Hepatocyte (in vitro differentiated cells): ENCODE data around the gene CD200. TPM values are rescaled to one million over a fixed set of nuclear protein-coding genes. Genes with fewer than 3 reads are reported as not detected.

Experiments
- DNase-seq: peaks from one replicate; pipeline ENCODE4 v3.0.0-alpha.2; 2016; ENCODE audit warnings: low spot score
- H2AFZ ChIP-seq: fragments of 200-600 bp; sonication (generic); 2 replicates; pipeline ENCODE4 v1.6.0; 2016; ENCODE audit warnings: antibody characterized with exemption, mild to moderate bottlenecking
- H3K27ac ChIP-seq: fragments of 200-600 bp; sonication (generic); 2 replicates; pipeline ENCODE4 v1.5.1; 2016; ENCODE audit warnings: mild to moderate bottlenecking
- H3K27me3 ChIP-seq: fragments of 200-600 bp; sonication (generic); 2 replicates; pipeline ENCODE4 v1.6.1; 2016
- H3K36me3 ChIP-seq: fragments of 200-600 bp; sonication (generic); replicated peaks from 2 replicates; pipeline ENCODE4 v1.5.1; 2016; ENCODE audit warnings: low read depth; ENCODE audit not compliant: insufficient read depth
- H3K4me1 ChIP-seq: fragments of 200-600 bp; sonication (generic); 2 replicates; pipeline ENCODE4 v1.5.1; 2016; ENCODE audit warnings: mild to moderate bottlenecking, moderate library complexity; ENCODE audit not compliant: insufficient read depth
- H3K4me2 ChIP-seq: fragments of 200-600 bp; sonication (generic); 2 replicates; pipeline ENCODE4 v1.6.0; 2016
- H3K4me3 ChIP-seq: fragments of 200-600 bp; sonication (generic); 2 replicates; pipeline ENCODE4 v1.5.1; 2016; ENCODE audit warnings: mild to moderate bottlenecking
- H3K79me2 ChIP-seq: fragments of 200-600 bp; sonication (generic); 2 replicates; pipeline ENCODE4 v1.6.0; 2017; ENCODE audit warnings: mild to moderate bottlenecking
- H3K9me2 ChIP-seq: fragments of 200-600 bp; sonication (generic); replicated peaks from 2 replicates; pipeline ENCODE4 v1.6.0; 2017; ENCODE audit warnings: mild to moderate bottlenecking; ENCODE audit not compliant: insufficient read depth
- H3K9me3 ChIP-seq: fragments of 200-600 bp; sonication (generic); 2 replicates; pipeline ENCODE4 v1.5.1; 2016; ENCODE audit warnings: low read depth, mild to moderate bottlenecking
- H4K20me1 ChIP-seq: fragments of 200-600 bp; sonication (generic); 2 replicates; pipeline ENCODE4 v1.6.0; 2016; ENCODE audit warnings: mild to moderate bottlenecking; ENCODE audit not compliant: insufficient read depth, poor library complexity, severe bottlenecking
- EZH2 ChIP-seq: fragments of 200-600 bp; sonication (generic); IDR thresholded peaks from 2 replicates; pipeline ENCODE4 v1.6.1; 2016; ENCODE audit warnings: antibody characterized with exemption, mild to moderate bottlenecking, borderline replicate concordance
- EZH2phosphoT487 ChIP-seq: fragments of 200-600 bp; sonication (generic); IDR thresholded peaks from one replicate; pipeline ENCODE4 v1.6.1; 2018; ENCODE audit warnings: antibody characterized with exemption, mild to moderate bottlenecking, low read depth, moderate library complexity; ENCODE audit not compliant: unreplicated experiment, severe bottlenecking
- WGBS: methylation state at CpG from one replicate; pipeline ENCODE4 v1.1.6; 2016; ENCODE audit warnings: low lambda C conversion rate; ENCODE audit errors: missing lambda C conversion rate; 5-methylcytosine and 5-hydroxymethylcytosine counted together
- polyA plus RNA-seq: library from polyadenylated mRNA; unstranded; fragments of >200 nt; fragmentation: Nextera tagmentation; extraction: Ambion mirVana; gene quantifications from 2 replicates; pipeline ENCODE4 v1.2.1, GENCODE V29; 2016
- total RNA-seq: library from RNA; depleted of rRNA; stranded (reverse); fragments of >200 nt; gene quantifications from 2 replicates; pipeline ENCODE4 v1.2.3, GENCODE V29; 2014
- TF ChIP-seq, protein P1 (sequence below): fragments of 200-600 bp; sonication (generic); IDR thresholded peaks from 2 replicates; pipeline ENCODE4 v1.5.1; 2016; ENCODE audit warnings: antibody characterized with exemption, mild to moderate bottlenecking; ENCODE audit not compliant: poor library complexity

The CD200 gene
- total and polyA plus RNA-seq, 2 experiments from 2014 or later, result 12.6 to 16.8 TPM

GRCh38 chr3:112314649-112315048 is 18.3 kb upstream of the CD200 start:
- 89% methylated on average over 2 of the region's 2 CpGs for WGBS
- DNase-seq, result no peak
- Histone ChIP-seq H4K20me1 (no peaks in the 10 kb centered on the region), H3K9me2 (no peaks in the 10 kb centered on the region), H3K79me2 (no peaks in the 10 kb centered on the region), H3K27ac (no peak overlapping the region), H3K4me1 (peaks cover 4% of the 10 kb centered on the region), H3K27me3 (no peaks in the 10 kb centered on the region), H3K9me3 (no peaks in the 10 kb centered on the region), H2AFZ (no peak overlapping the region), H3K4me3 (no peak overlapping the region), H3K4me2 (no peak overlapping the region), H3K36me3 (no peaks in the 10 kb centered on the region)
- TF ChIP-seq EZH2 (no peak), EZH2phosphoT487 (no peak)
- TF ChIP-seq, protein P1, sequence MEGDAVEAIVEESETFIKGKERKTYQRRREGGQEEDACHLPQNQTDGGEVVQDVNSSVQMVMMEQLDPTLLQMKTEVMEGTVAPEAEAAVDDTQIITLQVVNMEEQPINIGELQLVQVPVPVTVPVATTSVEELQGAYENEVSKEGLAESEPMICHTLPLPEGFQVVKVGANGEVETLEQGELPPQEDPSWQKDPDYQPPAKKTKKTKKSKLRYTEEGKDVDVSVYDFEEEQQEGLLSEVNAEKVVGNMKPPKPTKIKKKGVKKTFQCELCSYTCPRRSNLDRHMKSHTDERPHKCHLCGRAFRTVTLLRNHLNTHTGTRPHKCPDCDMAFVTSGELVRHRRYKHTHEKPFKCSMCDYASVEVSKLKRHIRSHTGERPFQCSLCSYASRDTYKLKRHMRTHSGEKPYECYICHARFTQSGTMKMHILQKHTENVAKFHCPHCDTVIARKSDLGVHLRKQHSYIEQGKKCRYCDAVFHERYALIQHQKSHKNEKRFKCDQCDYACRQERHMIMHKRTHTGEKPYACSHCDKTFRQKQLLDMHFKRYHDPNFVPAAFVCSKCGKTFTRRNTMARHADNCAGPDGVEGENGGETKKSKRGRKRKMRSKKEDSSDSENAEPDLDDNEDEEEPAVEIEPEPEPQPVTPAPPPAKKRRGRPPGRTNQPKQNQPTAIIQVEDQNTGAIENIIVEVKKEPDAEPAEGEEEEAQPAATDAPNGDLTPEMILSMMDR, result no peak

- no peak overlapping the region for H2AFZ ChIP-seq
- H3K9me2 ChIP-seq, result no peaks in the 10 kb centered on the region
- H3K27me3 ChIP-seq, result no peaks in the 10 kb centered on the region
- no peaks in the 10 kb centered on the region for H4K20me1 ChIP-seq
- no peak overlapping the region for H3K4me2 ChIP-seq
- no peaks in the 10 kb centered on the region for H3K36me3 ChIP-seq
- TF ChIP-seq, protein P1, result no peak
- no peak for TF ChIP-seq EZH2phosphoT487
- no peak for TF ChIP-seq EZH2
- H3K4me3 ChIP-seq, result no peak overlapping the region
- H3K9me3 ChIP-seq, result no peaks in the 10 kb centered on the region
- no peak overlapping the region for H3K27ac ChIP-seq
- H3K79me2 ChIP-seq, result no peaks in the 10 kb centered on the region
- peaks cover 7% of the 10 kb centered on the region for H3K4me1 ChIP-seq
- no peak for DNase-seq
- WGBS, result 88% methylated on average over 1 of the region's 1 CpG
Measured at GRCh38 chr3:112315791-112316190, 17.2 kb upstream of the CD200 start.

DNA sequence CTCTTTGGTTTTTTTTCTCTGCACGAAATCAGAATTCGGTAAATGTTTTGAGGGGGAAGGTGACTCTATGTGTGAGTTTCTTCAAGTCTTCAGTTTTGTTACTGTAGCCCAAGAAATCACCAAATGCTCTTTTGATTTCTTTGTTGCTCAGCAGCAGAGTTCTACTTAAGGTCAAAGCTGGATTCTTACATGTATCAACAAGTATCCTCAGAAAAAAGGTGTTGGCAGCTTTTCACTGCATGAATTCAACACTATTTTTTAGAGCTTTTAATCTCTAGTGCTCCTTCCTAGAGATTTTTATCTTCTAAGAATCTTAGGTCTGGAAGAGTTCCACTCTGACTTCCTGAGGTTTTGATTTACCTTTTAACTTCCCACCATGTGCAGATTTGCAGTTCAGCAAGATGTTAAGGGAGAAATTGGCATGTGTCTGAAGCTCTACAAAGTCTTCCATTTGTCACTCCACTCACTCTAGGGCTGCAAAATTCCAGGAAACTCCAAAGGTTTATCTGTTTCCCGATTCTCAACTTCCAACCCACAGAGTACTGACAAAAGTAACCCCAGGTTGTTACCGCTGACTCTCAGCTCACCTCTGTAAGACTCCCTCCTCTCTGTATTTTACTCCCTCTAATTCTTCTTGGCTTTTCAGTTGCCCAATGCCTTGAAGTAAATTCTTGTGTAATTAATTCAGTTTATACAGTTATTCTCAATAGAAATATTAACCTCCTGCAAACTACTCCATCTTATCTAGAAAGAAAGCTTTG is 13.3 kb upstream of the CD200 start:
- 50% methylated on average over 4 of the region's 4 CpGs for WGBS
- Histone ChIP-seq H3K27me3 (no peaks in the 10 kb centered on the region), H3K4me2 (peak overlapping the region; percentile 11), H3K27ac (no peak overlapping the region), H4K20me1 (no peaks in the 10 kb centered on the region), H3K4me3 (no peak overlapping the region), H3K9me2 (no peaks in the 10 kb centered on the region), H2AFZ (no peak overlapping the region), H3K79me2 (no peaks in the 10 kb centered on the region), H3K4me1 (peaks cover 7% of the 10 kb centered on the region), H3K9me3 (no peaks in the 10 kb centered on the region), H3K36me3 (no peaks in the 10 kb centered on the region)
- no peak for DNase-seq
- TF ChIP-seq EZH2phosphoT487 (no peak), EZH2 (no peak)
- TF ChIP-seq, protein P1, result no peak
